GM21529 (cell line): ENCODE measurements around the gene DNAJC15.
"Not testable (repeated sequence)": the region's sequence is repeated elsewhere in the genome, so short reads cannot be mapped to it uniquely, and the experiment has no call there.

Experiments used
- ATAC-seq: cut with Tn5 transposase; IDR thresholded peaks from one replicate; pipeline ENCODE4 v1.9.1; 2021; ENCODE audit not compliant: unreplicated experiment

The DNAJC15 gene

GRCh38 chr13:43023289-43023963 is at the start of gene DNAJC15:
Gene DNAJC15, plus strand, starts transcription at chr13:43023586. Its CDS starts 41 bp downstream, at chr13:43023627.
- ATAC-seq: peak; percentile 75

GRCh38 chr13:42976066-42976465 is 47.3 kb upstream of the DNAJC15 start:
- ATAC-seq: no peak

GRCh38 chr13:42977219-42977659 is 46.1 kb upstream of the DNAJC15 start:
- no peak for ATAC-seq

GRCh38 chr13:42981317-42981716 is 42.1 kb upstream of the DNAJC15 start:
- ATAC-seq: no peak

GRCh38 chr13:42981853-42982252 is 41.5 kb upstream of the DNAJC15 start:
- ATAC-seq: no peak

- no peak for ATAC-seq
Measured at GRCh38 chr13:42984026-42984425, 39.4 kb upstream of the DNAJC15 start.

GRCh38 chr13:42984691-42985090 is 38.7 kb upstream of the DNAJC15 start:
- peak; percentile 57 for ATAC-seq

GRCh38 chr13:42985312-42986175 is 37.8 kb upstream of the DNAJC15 start:
- ATAC-seq: no peak

GRCh38 chr13:42986176-42986574 is 37.2 kb upstream of the DNAJC15 start:
- no peak for ATAC-seq

GRCh38 chr13:42990291-42991232 is 32.8 kb upstream of the DNAJC15 start:
- no peak for ATAC-seq

- ATAC-seq: not testable (repeated sequence)
Measured at GRCh38 chr13:42991233-42991897, 32.0 kb upstream of the DNAJC15 start.

GRCh38 chr13:42991898-42992763 is 31.3 kb upstream of the DNAJC15 start, which contains the start of gene EPSTI1:
Gene EPSTI1, minus strand, starts transcription at chr13:42992241. Its CDS starts 76 bp downstream, at chr13:42992165.
- ATAC-seq: peak; percentile 76

- peak; percentile 3 for ATAC-seq
Measured at GRCh38 chr13:42992764-42993122, 30.6 kb upstream of the DNAJC15 start.

GRCh38 chr13:42994878-42995277 is 28.5 kb upstream of the DNAJC15 start:
- ATAC-seq: no peak

GRCh38 chr13:42996584-42996983 is 26.8 kb upstream of the DNAJC15 start:
- ATAC-seq: no peak

- peak; percentile 46 for ATAC-seq
Measured at GRCh38 chr13:42997381-42997780, 26.0 kb upstream of the DNAJC15 start.

GRCh38 chr13:42999491-42999890 is 23.9 kb upstream of the DNAJC15 start:
- ATAC-seq: no peak

- ATAC-seq: no peak
Measured at GRCh38 chr13:43000676-43001075, 22.7 kb upstream of the DNAJC15 start.

- ATAC-seq: no peak
Measured at GRCh38 chr13:43002021-43002420, 21.4 kb upstream of the DNAJC15 start.
